Caco-2 (cell line): ENCODE measurements around the gene SLC28A3. TPM values are rescaled to one million over a fixed set of nuclear protein-coding genes. Genes with fewer than 3 reads are reported as not detected.

ENCODE experiments used
- BruUV-seq: library from RNA; stranded (reverse); fragments of 400-500 nt; replicated peaks from 2 replicates; lab custom pipeline; 2021; lab: Mats Ljungman, UMichigan
- CTCF ChIA-PET: fragments of 300-600 bp; sonication (Branson Sonifier 250); formaldehyde crosslinking; loops from one replicate; lab custom pipeline; 2022; ENCODE audit warnings: antibody characterized with exemption; lab: Charles Lee
- POLR2A ChIA-PET: fragments of 300-600 bp; sonication (Branson Sonifier 250); formaldehyde crosslinking; loops from one replicate; lab custom pipeline; 2022; ENCODE audit warnings: antibody characterized with exemption; lab: Charles Lee
- DNase-seq, 2 experiments: peaks; one replicate each; pipeline versions ENCODE4 v3.0.0 to v3.0.0-alpha.2; 2020 to 2022
- H3K27me3 ChIP-seq: replicated peaks from 2 replicates; pipeline ENCODE4 v1.6.0; 2011; ENCODE audit warnings: low read length; ENCODE audit not compliant: control insufficient read depth, insufficient read depth
- H3K36me3 ChIP-seq: 2 replicates; pipeline ENCODE4 v1.5.1; 2011; ENCODE audit warnings: low read length; ENCODE audit not compliant: control insufficient read depth, insufficient read depth
- H3K4me1 ChIP-seq: fragments of 250-450 bp; sonication (Bioruptor Pico); 2 replicates; pipeline ENCODE4 v1.5.1; 2020; ENCODE audit warnings: mild to moderate bottlenecking
- H3K4me3 ChIP-seq: 2 replicates; pipeline ENCODE4 v1.5.1; 2011; ENCODE audit warnings: low read depth, mild to moderate bottlenecking, control low read depth, low read length
- H3K9me3 ChIP-seq: fragments of 250-450 bp; sonication (Bioruptor Pico); 2 replicates; pipeline ENCODE4 v1.5.1; 2020; ENCODE audit warnings: mild to moderate bottlenecking, moderate library complexity
- H3K27ac Mint-ChIP-seq: one replicate; pipeline ENCODE4 v1.8.0; 2022; ENCODE audit warnings: mixed read lengths; ENCODE audit not compliant: unreplicated experiment
- H3K27me3 Mint-ChIP-seq: one replicate; pipeline ENCODE4 v1.8.0; 2022; ENCODE audit warnings: mixed read lengths; ENCODE audit not compliant: insufficient read depth, unreplicated experiment
- H3K36me3 Mint-ChIP-seq: one replicate; pipeline ENCODE4 v1.8.0; 2022; ENCODE audit warnings: mild to moderate bottlenecking, mixed read lengths; ENCODE audit not compliant: insufficient read depth, unreplicated experiment
- H3K4me1 Mint-ChIP-seq: one replicate; pipeline ENCODE4 v1.8.0; 2022; ENCODE audit warnings: low read depth, mixed read lengths; ENCODE audit not compliant: unreplicated experiment
- H3K4me3 Mint-ChIP-seq: one replicate; pipeline ENCODE4 v1.8.0; 2022; ENCODE audit warnings: mild to moderate bottlenecking, moderate library complexity, mixed read lengths; ENCODE audit not compliant: unreplicated experiment
- H3K9me3 Mint-ChIP-seq: one replicate; pipeline ENCODE4 v1.8.0; 2022; ENCODE audit warnings: mixed read lengths; ENCODE audit not compliant: unreplicated experiment
- intact Hi-C: fragments of 100-400 bp; cut with micrococcal nuclease; formaldehyde crosslinking; loops from one replicate; pipeline ENCODE4 v1.10.0; 2022; ENCODE audit not compliant: unreplicated experiment
- total RNA-seq: library from RNA; stranded (reverse); gene quantifications from 2 replicates; pipeline ENCODE4 v1.2.3, GENCODE V29; 2022
- TF ChIP-seq, protein P1 (sequence below), 2 experiments: fragments of 200-600 bp in 1 of 2; IDR thresholded peaks; 1 replicate in 1 of 2; 2 replicates in 1 of 2; pipeline versions ENCODE4 v1.5.1 to v1.8.0; 2011 to 2022; ENCODE audit warnings: antibody characterized with exemption in 1 of 2, control low read depth in 1 of 2, inconsistent platforms in 1 of 2, low read depth in 1 of 2, low read length in 1 of 2, mild to moderate bottlenecking in 1 of 2, moderate library complexity in 1 of 2; ENCODE audit not compliant: insufficient read depth in 1 of 2, severe bottlenecking in 1 of 2, unreplicated experiment in 1 of 2

The SLC28A3 gene
- total RNA-seq, 1 experiment from 2014 or later = 2.6 TPM

DNA sequence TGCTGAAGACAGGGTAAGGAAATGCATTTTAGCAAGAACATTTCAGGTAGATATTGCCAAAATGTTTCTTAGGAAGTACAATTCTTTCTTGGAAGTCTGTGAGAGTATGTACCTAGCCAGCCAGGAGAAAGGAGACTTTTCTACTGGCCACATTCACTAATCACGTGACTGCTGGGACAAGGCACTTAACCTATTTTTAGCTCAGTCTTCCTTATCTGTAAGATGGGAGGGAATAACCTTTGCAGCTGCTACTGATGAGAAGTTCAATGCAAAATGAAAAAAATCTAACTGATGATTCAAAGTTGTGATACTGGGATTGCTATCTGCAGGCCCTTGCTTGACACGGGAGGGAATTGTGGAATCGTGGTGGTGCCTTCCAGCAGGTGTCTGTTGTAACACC lies 42.6 kb upstream of the SLC28A3 start:
- no peaks in the 10 kb centered on the region for H3K27me3 Mint-ChIP-seq
- H3K36me3 Mint-ChIP-seq = no peaks in the 10 kb centered on the region
- Histone ChIP-seq H3K4me1 (no peaks in the 10 kb centered on the region), H3K27me3 (no peaks in the 10 kb centered on the region), H3K36me3 (no peaks in the 10 kb centered on the region), H3K9me3 (no peaks in the 10 kb centered on the region), H3K4me3 (no peak overlapping the region)
- CTCF ChIA-PET = interaction anchor here (0.9 kb wide), 1 partner anchor 14 kb away, joined by 3 read pairs; no protein-coding TSS in a partner anchor
- TF ChIP-seq, protein P1, sequence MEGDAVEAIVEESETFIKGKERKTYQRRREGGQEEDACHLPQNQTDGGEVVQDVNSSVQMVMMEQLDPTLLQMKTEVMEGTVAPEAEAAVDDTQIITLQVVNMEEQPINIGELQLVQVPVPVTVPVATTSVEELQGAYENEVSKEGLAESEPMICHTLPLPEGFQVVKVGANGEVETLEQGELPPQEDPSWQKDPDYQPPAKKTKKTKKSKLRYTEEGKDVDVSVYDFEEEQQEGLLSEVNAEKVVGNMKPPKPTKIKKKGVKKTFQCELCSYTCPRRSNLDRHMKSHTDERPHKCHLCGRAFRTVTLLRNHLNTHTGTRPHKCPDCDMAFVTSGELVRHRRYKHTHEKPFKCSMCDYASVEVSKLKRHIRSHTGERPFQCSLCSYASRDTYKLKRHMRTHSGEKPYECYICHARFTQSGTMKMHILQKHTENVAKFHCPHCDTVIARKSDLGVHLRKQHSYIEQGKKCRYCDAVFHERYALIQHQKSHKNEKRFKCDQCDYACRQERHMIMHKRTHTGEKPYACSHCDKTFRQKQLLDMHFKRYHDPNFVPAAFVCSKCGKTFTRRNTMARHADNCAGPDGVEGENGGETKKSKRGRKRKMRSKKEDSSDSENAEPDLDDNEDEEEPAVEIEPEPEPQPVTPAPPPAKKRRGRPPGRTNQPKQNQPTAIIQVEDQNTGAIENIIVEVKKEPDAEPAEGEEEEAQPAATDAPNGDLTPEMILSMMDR (IDR thresholded peaks at IDR 0.05; ENCODE audit: insufficient read depth in 1 of 2, low read depth in 1 of 2, low read length in 1 of 2, severe bottlenecking in 1 of 2, unreplicated experiment in 1 of 2) = no peak
- H3K27ac Mint-ChIP-seq = no peak overlapping the region
- BruUV-seq = no TSS peak
- H3K4me1 Mint-ChIP-seq = peaks cover 5% of the 10 kb centered on the region
- no peak overlapping the region for H3K4me3 Mint-ChIP-seq
- POLR2A ChIA-PET = no interaction called here
- no peak for DNase-seq
- H3K9me3 Mint-ChIP-seq = no peaks in the 10 kb centered on the region
- intact Hi-C loops = no loop called here

DNA sequence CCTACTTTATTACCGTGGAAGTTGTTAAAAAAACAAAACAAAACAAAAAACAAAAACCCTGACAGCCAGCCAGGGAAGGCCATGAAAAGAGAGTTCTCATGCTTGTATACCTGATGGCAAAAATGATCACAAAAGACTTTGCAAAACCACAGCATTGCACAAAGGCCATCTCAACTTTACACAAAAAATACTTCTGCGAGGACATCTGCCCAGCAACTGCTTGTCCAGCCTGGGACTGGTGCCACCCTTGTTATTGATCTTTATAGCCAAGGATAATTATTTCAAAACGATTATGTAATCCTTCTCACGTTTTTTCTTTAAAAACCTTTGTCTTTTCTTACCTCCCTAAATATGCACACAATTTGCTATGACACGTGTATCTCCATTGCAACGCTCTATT lies 42.2 kb upstream of the SLC28A3 start:
- TF ChIP-seq, protein P1 (IDR thresholded peaks at IDR 0.05; ENCODE audit: insufficient read depth in 1 of 2, low read depth in 1 of 2, low read length in 1 of 2, severe bottlenecking in 1 of 2, unreplicated experiment in 1 of 2) = no peak

DNA sequence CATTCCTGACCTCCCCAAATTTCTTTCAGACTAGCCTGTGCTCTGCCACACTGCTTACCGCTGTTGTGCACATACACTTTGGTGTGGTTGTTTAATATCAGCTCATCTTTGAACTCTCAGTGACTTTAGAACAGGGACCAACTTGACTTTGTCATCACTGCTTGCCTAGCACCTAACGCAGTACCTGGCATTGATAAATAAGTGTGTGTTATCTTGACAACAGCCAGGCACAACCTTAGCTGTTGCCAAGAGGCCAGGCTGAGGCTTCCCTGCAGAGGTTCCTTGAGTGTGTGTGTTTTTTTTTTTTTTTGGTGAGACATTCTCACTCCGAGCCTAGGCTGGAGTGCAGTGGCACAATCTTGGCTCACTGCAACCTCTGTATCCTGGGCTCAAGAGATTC lies 41.0 kb upstream of the SLC28A3 start:
- Mint-ChIP-seq H3K36me3 (no peaks in the 10 kb centered on the region), H3K4me1 (peaks cover 5% of the 10 kb centered on the region), H3K4me3 (no peak overlapping the region), H3K27ac (no peak overlapping the region), H3K27me3 (no peaks in the 10 kb centered on the region), H3K9me3 (no peaks in the 10 kb centered on the region)
- no peaks in the 10 kb centered on the region for H3K36me3 ChIP-seq
- H3K27me3 ChIP-seq = no peaks in the 10 kb centered on the region
- no peaks in the 10 kb centered on the region for H3K9me3 ChIP-seq
- ChIA-PET POLR2A (interaction anchor here (0.5 to 0.6 kb wide), 2 partner anchors 50 to 404 kb away, joined by 3 to 5 read pairs; no protein-coding TSS in a partner anchor), CTCF (interaction anchor here (0.6 kb wide), 1 partner anchor 38 kb away, joined by 3 read pairs; no protein-coding TSS in a partner anchor)
- BruUV-seq = no TSS peak
- TF ChIP-seq, protein P1 (IDR thresholded peaks at IDR 0.05; ENCODE audit: insufficient read depth in 1 of 2, low read depth in 1 of 2, low read length in 1 of 2, severe bottlenecking in 1 of 2, unreplicated experiment in 1 of 2) = no peak
- H3K4me1 ChIP-seq = no peaks in the 10 kb centered on the region
- intact Hi-C loops = no loop called here
- DNase-seq = no peak
- H3K4me3 ChIP-seq = no peak overlapping the region

More for the DNA sequence above, 42.2 kb upstream of the SLC28A3 start:
- no peaks in the 10 kb centered on the region for H3K36me3 Mint-ChIP-seq
- H3K4me3 Mint-ChIP-seq = no peak overlapping the region
- intact Hi-C loops = no loop called here
- H3K4me1 Mint-ChIP-seq = peaks cover 5% of the 10 kb centered on the region
- Histone ChIP-seq H3K4me1 (no peaks in the 10 kb centered on the region), H3K4me3 (no peak overlapping the region), H3K36me3 (no peaks in the 10 kb centered on the region), H3K27me3 (no peaks in the 10 kb centered on the region), H3K9me3 (no peaks in the 10 kb centered on the region)
- no peak overlapping the region for H3K27ac Mint-ChIP-seq
- CTCF ChIA-PET = no interaction called here
- DNase-seq = no peak
- no peaks in the 10 kb centered on the region for H3K9me3 Mint-ChIP-seq
- POLR2A ChIA-PET = no interaction called here
- no TSS peak for BruUV-seq
- no peaks in the 10 kb centered on the region for H3K27me3 Mint-ChIP-seq
